ENCODE results near the gene APOL1.

GRCh38 chr22:36206255-36206654, 46.7 kb upstream of the APOL1 start:
- TF ChIP-seq CTCF (IDR thresholded peaks at IDR 0.05; ENCODE audit: low read depth, low read length, poor library complexity, severe bottlenecking), result no peak
- no peak for TF ChIP-seq EZH2phosphoT487 (IDR thresholded peaks at IDR 0.05; ENCODE audit: borderline replicate concordance, low read length)
